Body of pancreas (tissue), 4 donors: ENCODE measurements around the gene ZBTB21. TPM values are rescaled to one million over a fixed set of nuclear protein-coding genes. Genes with fewer than 3 reads are reported as not detected.
A peak's percentile ranks its signal among the peaks of the same experiment; 100 is the strongest.

ENCODE experiments used
- ATAC-seq: fragments of 150-250 bp; one replicate; pipeline ENCODE4 v1.9.1; 2016
- DNase-seq, 4 donors: peaks; one replicate each; pipeline ENCODE4 v3.0.0-alpha.2; 2019
- H3K27ac ChIP-seq, 4 donors: fragments of 200-600 bp; sonication (generic); 1 replicate in 3 of 4; 2 replicates in 1 of 4; pipeline versions ENCODE4 v1.5.1 to v1.6.1; 2016 to 2019; ENCODE audit warnings: mild to moderate bottlenecking in 1 of 4, mixed read lengths in 1 of 4, moderate library complexity in 1 of 4
- H3K27me3 ChIP-seq, 2 donors: fragments of 200-600 bp; sonication (generic); one replicate each; pipeline ENCODE4 v1.6.0; 2016; ENCODE audit warnings: mild to moderate bottlenecking in 1 of 2
- H3K36me3 ChIP-seq, 2 donors: fragments of 200-600 bp; sonication (generic); replicated peaks in 1 of 2; 2 replicates each; pipeline ENCODE4 v1.5.1; 2016; ENCODE audit warnings: low read depth in 2 of 2; ENCODE audit not compliant: insufficient read depth in 1 of 2
- H3K4me1 ChIP-seq: fragments of 200-600 bp; sonication (generic); one replicate; pipeline ENCODE4 v1.6.0; 2016
- H3K4me3 ChIP-seq, 2 donors: fragments of 200-600 bp; sonication (generic); 1 replicate in 1 of 2; 2 replicates in 1 of 2; pipeline ENCODE4 v1.5.1; 2016 to 2019
- H3K9me3 ChIP-seq, 3 donors: fragments of 200-600 bp; sonication (generic); 1 replicate in 2 of 3; 2 replicates in 1 of 3; pipeline ENCODE4 v1.5.1; 2016
- CTCF ChIP-seq, 7 experiments: fragments of 450-650 bp in 4 of 7; fragments of 200-600 bp in 3 of 7; sonication (generic) in 3 of 7; IDR thresholded peaks; one replicate each; pipeline ENCODE4 v1.5.1; 2016 to 2019; ENCODE audit warnings: antibody characterized with exemption in 7 of 7
- POLR2A ChIP-seq, 3 donors: fragments of 450-650 bp; IDR thresholded peaks; one replicate each; pipeline ENCODE4 v1.6.1; 2016; ENCODE audit warnings: antibody characterized with exemption in 3 of 3, mild to moderate bottlenecking in 2 of 3
- WGBS, 2 donors: methylation state at CpG; one replicate each; pipeline ENCODE4 v1.1.5; 2017; 5-methylcytosine and 5-hydroxymethylcytosine counted together
- intact Hi-C: fragments of 100-400 bp; cut with DNase I; formaldehyde crosslinking; loops from one replicate; pipeline ENCODE4 v1.15.1; 2023
- total RNA-seq, 2 donors: library from RNA; depleted of rRNA; stranded (reverse); fragments of >200 nt; gene quantifications; one replicate each; pipeline ENCODE4 v1.1.0, GENCODE V29; 2016

The ZBTB21 gene
- total RNA-seq = 10 to 100 TPM in 1 of 2 donors, 1 to 10 TPM in 1; 4.2 to 10.2 TPM

- Histone ChIP-seq H3K27me3 (no peaks in the 10 kb centered on the region), H3K9me3 (no peaks in the 10 kb centered on the region), H3K36me3 (no peaks in the 10 kb centered on the region), H3K4me3 (peak within 1 kb of the TSS; percentile 56 to 62), H3K4me1 (peaks cover 14% of the 10 kb centered on the region), H3K27ac (peak within 1 kb of the TSS; percentile 98 to 99 (median 98))
- intact Hi-C loops = loop anchor here (10.0 kb wide), 2 partner anchors 55 to 95 kb away; partner anchors contain the start of gene C2CD2
- DNase-seq = peak; percentile 99
- TF ChIP-seq POLR2A (IDR thresholded peaks at IDR 0.05) (peak; percentile 93 to 96 (median 94)), CTCF (IDR thresholded peaks at IDR 0.05) (no peak)
- peak; percentile 91 for ATAC-seq
- 0 to 1% methylated on average over 16 to 69 of the region's 75 CpGs for WGBS, 2 donors
These were observed at the start of gene ZBTB21 for GRCh38 chr21:42009831-42010506. Gene ZBTB21 (minus strand): TSS chr21:42010360. CDS start chr21:41994095, 16,265 bp downstream.

GRCh38 chr21:42059721-42060120 is 49.6 kb upstream of the ZBTB21 start:
- no peak for TF ChIP-seq CTCF (IDR thresholded peaks at IDR 0.05)
- no peak for TF ChIP-seq POLR2A (IDR thresholded peaks at IDR 0.05)
- intact Hi-C loops = no loop called here
- H3K4me3 ChIP-seq = no peak overlapping the region
- H3K36me3 ChIP-seq = no peaks in the 10 kb centered on the region
- H3K9me3 ChIP-seq = no peaks in the 10 kb centered on the region
- 84% methylated on average over 9 to 10 of the region's 10 CpGs for WGBS, 2 donors
- no peak for DNase-seq
- H3K27me3 ChIP-seq = no peaks in the 10 kb centered on the region
- no peak overlapping the region for H3K27ac ChIP-seq
- peaks cover 43% of the 10 kb centered on the region for H3K4me1 ChIP-seq
- no peak for ATAC-seq

GRCh38 chr21:42059141-42059540 is 49.0 kb upstream of the ZBTB21 start:
- H3K36me3 ChIP-seq = no peaks in the 10 kb centered on the region
- no peaks in the 10 kb centered on the region for H3K27me3 ChIP-seq
- DNase-seq (no peak), ATAC-seq (no peak)
- no peak for TF ChIP-seq CTCF (IDR thresholded peaks at IDR 0.05)
- no peak for TF ChIP-seq POLR2A (IDR thresholded peaks at IDR 0.05)
- H3K9me3 ChIP-seq = no peaks in the 10 kb centered on the region
- 90 to 100% methylated on average over 4 to 9 of the region's 9 CpGs for WGBS, 2 donors
- H3K27ac ChIP-seq = no peak overlapping the region
- H3K4me1 ChIP-seq = peaks cover 37% of the 10 kb centered on the region
- intact Hi-C loops = no loop called here
- no peak overlapping the region for H3K4me3 ChIP-seq

- Histone ChIP-seq H3K4me1 (peaks cover 33% of the 10 kb centered on the region), H3K9me3 (no peaks in the 10 kb centered on the region), H3K27me3 (no peaks in the 10 kb centered on the region), H3K27ac (no peak overlapping the region), H3K36me3 (no peaks in the 10 kb centered on the region), H3K4me3 (no peak overlapping the region)
- intact Hi-C loops = no loop called here
- ATAC-seq (no peak), DNase-seq (no peak)
- WGBS, 2 donors = 90% methylated on average over 11 of the region's 11 CpGs
- TF ChIP-seq CTCF (IDR thresholded peaks at IDR 0.05) = no peak
- no peak for TF ChIP-seq POLR2A (IDR thresholded peaks at IDR 0.05)
These were observed 48.5 kb upstream of the ZBTB21 start for GRCh38 chr21:42058631-42059111.
